ENCODE results near the gene POU6F2. TPM values are rescaled to one million over a fixed set of nuclear protein-coding genes. Genes with fewer than 3 reads are reported as not detected.

POU6F2 gene
- total and polyA plus RNA-seq, 9 of the 15 experiments (the other 6 are each of a cell fraction or from before 2014, with no cell fraction given), result 0.29 to 1.5 (median 0.96) TPM

DNA sequence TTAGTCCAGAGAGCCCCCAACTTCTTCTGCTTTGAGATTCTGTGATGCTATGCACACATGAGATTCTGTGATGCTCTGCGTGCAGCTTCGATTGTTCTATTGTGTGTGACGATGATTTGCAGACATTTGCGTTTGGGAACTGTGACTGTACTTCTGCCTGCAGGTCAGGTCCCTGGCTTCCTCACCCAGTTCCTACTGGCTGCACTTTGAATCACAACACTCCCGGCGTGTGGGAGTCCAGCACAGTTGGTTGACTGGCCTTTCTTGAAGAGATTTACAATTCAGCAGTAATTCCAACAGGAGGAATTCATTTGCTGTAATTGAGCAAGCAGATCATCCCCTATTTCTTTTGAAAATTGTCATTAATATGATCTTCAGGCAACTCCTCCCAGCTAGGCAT is 336.3 kb downstream of the POU6F2 start:
- H3K27me3 ChIP-seq (ENCODE audit: control insufficient read depth in 2 of 2, insufficient read depth in 2 of 2, low read length in 2 of 2), result peaks cover 15 to 23% of the 10 kb centered on the region in 2 experiments
- ATAC-seq (no peak), FAIRE-seq (no peak), DNase-seq (ENCODE audit: extremely low read depth in 1 of 4, low spot score in 3 of 4) (no peak)
- H3K9ac ChIP-seq (ENCODE audit: insufficient read depth in 1 of 2, low read depth in 2 of 2, low read length in 2 of 2), result no peak overlapping the region
- BruUV-seq (replicated peaks), result no TSS peak
- WGBS (ENCODE audit: insufficient coverage, low coverage, missing lambda C conversion rate), result 2% methylated on average over 6 of the region's 6 CpGs
- in situ Hi-C loops (cut with MboI) (no loop called here), intact Hi-C loops (cut with micrococcal nuclease) (no loop called here)
- H3K36me3 ChIP-seq (ENCODE audit: control insufficient read depth, insufficient read depth, low read length), result no peaks in the 10 kb centered on the region
- ChIA-PET POLR2A (interaction anchor here (1.0 kb wide), 1 partner anchor 18 kb away, joined by 3 read pairs; no protein-coding TSS in a partner anchor), CTCF (ENCODE audit: low intra/inter-chr PET ratio) (no interaction called here)
- no peaks in the 10 kb centered on the region for H3K79me2 ChIP-seq (ENCODE audit: control insufficient read depth, insufficient read depth, low read length)
- no peaks in the 10 kb centered on the region; a peak in 1 of 5 replicates for H3K4me1 ChIP-seq (replicated peaks in 1 of 2; ENCODE audit: control insufficient read depth in 2 of 2, insufficient read depth in 2 of 2, low read length in 2 of 2)
- no peak for TF ChIP-seq BHLHE40 (IDR thresholded peaks at IDR 0.05; ENCODE audit: low read length)
- no peak for TF ChIP-seq ELF4 (CRISPR knock-in tag; IDR thresholded peaks at IDR 0.05)
- no peak for TF ChIP-seq FOXP4 (CRISPR knock-in tag; IDR thresholded peaks at IDR 0.05; ENCODE audit: borderline replicate concordance)
- TF ChIP-seq RAD51 (IDR thresholded peaks at IDR 0.05; ENCODE audit: borderline replicate concordance, low read depth), result no peak
- no peak for TF ChIP-seq ZNF589 (CRISPR knock-in tag; IDR thresholded peaks at IDR 0.05; ENCODE audit: low read depth)
- TF ChIP-seq, protein P1, sequence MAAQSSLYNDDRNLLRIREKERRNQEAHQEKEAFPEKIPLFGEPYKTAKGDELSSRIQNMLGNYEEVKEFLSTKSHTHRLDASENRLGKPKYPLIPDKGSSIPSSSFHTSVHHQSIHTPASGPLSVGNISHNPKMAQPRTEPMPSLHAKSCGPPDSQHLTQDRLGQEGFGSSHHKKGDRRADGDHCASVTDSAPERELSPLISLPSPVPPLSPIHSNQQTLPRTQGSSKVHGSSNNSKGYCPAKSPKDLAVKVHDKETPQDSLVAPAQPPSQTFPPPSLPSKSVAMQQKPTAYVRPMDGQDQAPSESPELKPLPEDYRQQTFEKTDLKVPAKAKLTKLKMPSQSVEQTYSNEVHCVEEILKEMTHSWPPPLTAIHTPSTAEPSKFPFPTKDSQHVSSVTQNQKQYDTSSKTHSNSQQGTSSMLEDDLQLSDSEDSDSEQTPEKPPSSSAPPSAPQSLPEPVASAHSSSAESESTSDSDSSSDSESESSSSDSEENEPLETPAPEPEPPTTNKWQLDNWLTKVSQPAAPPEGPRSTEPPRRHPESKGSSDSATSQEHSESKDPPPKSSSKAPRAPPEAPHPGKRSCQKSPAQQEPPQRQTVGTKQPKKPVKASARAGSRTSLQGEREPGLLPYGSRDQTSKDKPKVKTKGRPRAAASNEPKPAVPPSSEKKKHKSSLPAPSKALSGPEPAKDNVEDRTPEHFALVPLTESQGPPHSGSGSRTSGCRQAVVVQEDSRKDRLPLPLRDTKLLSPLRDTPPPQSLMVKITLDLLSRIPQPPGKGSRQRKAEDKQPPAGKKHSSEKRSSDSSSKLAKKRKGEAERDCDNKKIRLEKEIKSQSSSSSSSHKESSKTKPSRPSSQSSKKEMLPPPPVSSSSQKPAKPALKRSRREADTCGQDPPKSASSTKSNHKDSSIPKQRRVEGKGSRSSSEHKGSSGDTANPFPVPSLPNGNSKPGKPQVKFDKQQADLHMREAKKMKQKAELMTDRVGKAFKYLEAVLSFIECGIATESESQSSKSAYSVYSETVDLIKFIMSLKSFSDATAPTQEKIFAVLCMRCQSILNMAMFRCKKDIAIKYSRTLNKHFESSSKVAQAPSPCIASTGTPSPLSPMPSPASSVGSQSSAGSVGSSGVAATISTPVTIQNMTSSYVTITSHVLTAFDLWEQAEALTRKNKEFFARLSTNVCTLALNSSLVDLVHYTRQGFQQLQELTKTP (IDR thresholded peaks at IDR 0.05; ENCODE audit: low read depth in 1 of 2, partially characterized antibody in 2 of 2), result no peak
- no peak for TF ChIP-seq GATAD2B (IDR thresholded peaks at IDR 0.05; ENCODE audit: borderline replicate concordance)
- no peaks in the 10 kb centered on the region for H3K9me1 ChIP-seq (ENCODE audit: control insufficient read depth, insufficient read depth, low read length)
- H3K9me3 ChIP-seq (replicated peaks; ENCODE audit: control insufficient read depth, insufficient read depth, low read depth, low read length), result no peaks in the 10 kb centered on the region
- no peak overlapping the region for H3K4me2 ChIP-seq (ENCODE audit: insufficient read depth, low read length)
- no peak overlapping the region for H3K4me3 ChIP-seq
- no peaks in the 10 kb centered on the region for H4K20me1 ChIP-seq (replicated peaks; ENCODE audit: control insufficient read depth, insufficient read depth, low read length)
- no peak overlapping the region for H3K27ac ChIP-seq (ENCODE audit: extremely low read depth, low read depth, low read length)
- H2AFZ ChIP-seq (ENCODE audit: low read depth, low read length), result no peak overlapping the region
